ENCODE data around the gene PPP2R3B. TPM values are rescaled to one million over a fixed set of nuclear protein-coding genes. Genes with fewer than 3 reads are reported as not detected.

Gene PPP2R3B
- total and polyA plus RNA-seq, 3 experiments from 2014 or later, result 10.0 to 23.1 (median 21.2) TPM

DNA sequence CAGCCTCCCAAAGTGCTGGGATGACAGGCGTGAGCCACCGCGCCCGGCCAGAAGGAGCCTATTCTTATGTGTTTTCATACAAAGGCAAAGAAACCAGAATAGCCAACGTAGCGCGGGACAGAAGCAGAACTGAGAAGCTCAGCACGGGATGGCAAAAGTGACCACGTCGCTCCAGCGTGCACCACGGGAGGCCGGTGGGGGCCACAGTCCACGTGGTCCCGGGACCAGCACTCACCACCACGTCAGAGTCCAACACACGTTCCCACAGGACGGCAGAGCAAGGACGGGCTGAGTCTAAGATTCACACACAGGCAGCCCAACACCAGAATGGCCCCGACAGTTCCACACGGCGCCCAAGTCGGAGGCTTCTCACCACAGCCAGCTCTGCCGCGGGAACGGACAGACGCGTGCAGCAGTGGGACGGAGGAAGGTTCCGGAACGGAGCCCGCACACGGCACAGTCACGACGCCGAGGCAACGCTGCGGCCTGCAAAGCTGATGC lies 49.3 kb downstream of the PPP2R3B start:
- Histone ChIP-seq H3K36me3 (ENCODE audit: insufficient read depth, low read length) (no peaks in the 10 kb centered on the region), H3K27ac (ENCODE audit: low read depth, low read length) (no peak overlapping the region), H3K4me1 (ENCODE audit: insufficient read depth, low read length) (no peaks in the 10 kb centered on the region), H3K9me3 (ENCODE audit: low read length) (no peaks in the 10 kb centered on the region), H3K27me3 (ENCODE audit: insufficient read depth, low read length, poor library complexity, severe bottlenecking) (no peaks in the 10 kb centered on the region), H3K4me3 (ENCODE audit: low read length) (no peak overlapping the region)
- Mint-ChIP-seq H3K36me3 (peaks cover 6 to 30% (median 12%) of the 10 kb centered on the region in 3 donors), H3K4me1 (peaks cover 0 to 5% (median 0%) of the 10 kb centered on the region in 3 donors), H3K27me3 (no peaks in the 10 kb centered on the region), H3K9me3 (no peaks in the 10 kb centered on the region), H3K4me3 (peak overlapping the region in 1 of 7 donors; percentile 42), H3K27ac (peak overlapping the region in 2 of 8 donors; percentile 46 to 51)
- DNase-seq, result peak in 1 of 5 donors; percentile 42
- POLR2A ChIA-PET, result no interaction called here
- CTCF ChIA-PET, result no interaction called here

DNA sequence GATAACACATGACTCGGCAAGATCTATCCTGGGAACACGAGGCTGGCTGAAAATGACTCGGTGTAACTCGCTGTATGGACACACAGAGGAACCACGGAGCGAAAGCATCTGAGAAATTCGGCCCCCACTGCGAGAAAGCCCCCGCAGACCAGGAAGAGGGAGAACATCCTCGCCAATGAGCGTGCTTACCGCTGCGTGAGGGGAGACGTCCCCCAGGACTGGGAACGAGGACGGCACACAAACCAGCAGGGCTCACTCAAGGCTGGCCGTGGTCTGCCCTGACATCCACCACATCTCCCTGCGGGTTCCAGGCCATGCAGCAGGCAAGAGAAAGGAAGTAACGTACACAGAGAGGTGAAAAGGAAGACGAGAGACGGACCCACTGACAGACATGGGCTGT lies 50.5 kb downstream of the PPP2R3B start:
- Histone ChIP-seq H3K4me1 (ENCODE audit: insufficient read depth, low read length) (peaks cover 6% of the 10 kb centered on the region), H3K4me3 (ENCODE audit: low read length) (no peak overlapping the region), H3K36me3 (ENCODE audit: insufficient read depth, low read length) (no peaks in the 10 kb centered on the region), H3K27me3 (ENCODE audit: insufficient read depth, low read length, poor library complexity, severe bottlenecking) (no peaks in the 10 kb centered on the region), H3K27ac (ENCODE audit: low read depth, low read length) (no peak overlapping the region), H3K9me3 (ENCODE audit: low read length) (no peaks in the 10 kb centered on the region)
- CTCF ChIA-PET, result no interaction called here
- H3K4me1 Mint-ChIP-seq, result peaks cover 0 to 5% (median 0%) of the 10 kb centered on the region in 3 donors
- H3K36me3 Mint-ChIP-seq, result peaks cover 6 to 29% (median 11%) of the 10 kb centered on the region in 3 donors
- H3K27me3 Mint-ChIP-seq, result no peaks in the 10 kb centered on the region
- no peak overlapping the region for H3K4me3 Mint-ChIP-seq
- no peaks in the 10 kb centered on the region for H3K9me3 Mint-ChIP-seq
- POLR2A ChIA-PET, result no interaction called here
- peak in 1 of 5 donors; percentile 22 for DNase-seq
- H3K27ac Mint-ChIP-seq, result peak overlapping the region in 3 of 8 donors; percentile 61 to 80 (median 63)

DNA sequence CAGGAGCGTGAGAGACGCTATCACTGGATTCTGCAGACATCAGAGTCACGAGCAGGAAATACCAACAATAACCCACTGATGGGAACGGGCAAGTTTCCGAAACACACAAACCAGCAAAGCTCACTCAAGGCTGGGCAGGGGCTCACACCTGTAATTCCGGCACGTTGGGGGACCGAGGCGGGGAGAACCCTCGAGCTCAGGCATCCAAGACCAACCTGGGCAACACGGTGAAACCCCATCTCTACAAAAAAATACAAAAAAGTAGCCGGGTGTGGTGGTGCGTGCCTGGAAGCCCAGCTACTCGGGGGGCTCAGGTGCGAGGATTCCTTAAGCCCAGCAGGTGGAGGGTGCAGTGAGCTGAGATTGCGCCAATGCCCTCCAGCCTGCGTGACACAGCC lies 51.0 kb downstream of the PPP2R3B start:
- H3K4me1 ChIP-seq (ENCODE audit: insufficient read depth, low read length), result peaks cover 8% of the 10 kb centered on the region
- H3K27me3 ChIP-seq (ENCODE audit: insufficient read depth, low read length, poor library complexity, severe bottlenecking), result no peaks in the 10 kb centered on the region
- Mint-ChIP-seq H3K27me3 (no peaks in the 10 kb centered on the region), H3K4me3 (no peak overlapping the region), H3K36me3 (peaks cover 6 to 29% (median 11%) of the 10 kb centered on the region in 3 donors), H3K4me1 (peaks cover 0 to 5% (median 0%) of the 10 kb centered on the region in 3 donors), H3K27ac (peak overlapping the region in 1 of 8 donors; percentile 47), H3K9me3 (no peaks in the 10 kb centered on the region)
- H3K9me3 ChIP-seq (ENCODE audit: low read length), result no peaks in the 10 kb centered on the region
- ChIA-PET CTCF (no interaction called here), POLR2A (no interaction called here)
- H3K4me3 ChIP-seq (ENCODE audit: low read length), result no peak overlapping the region
- H3K36me3 ChIP-seq (ENCODE audit: insufficient read depth, low read length), result no peaks in the 10 kb centered on the region
- H3K27ac ChIP-seq (ENCODE audit: low read depth, low read length), result no peak overlapping the region
- peak in 1 of 5 donors; percentile 14 for DNase-seq

DNA sequence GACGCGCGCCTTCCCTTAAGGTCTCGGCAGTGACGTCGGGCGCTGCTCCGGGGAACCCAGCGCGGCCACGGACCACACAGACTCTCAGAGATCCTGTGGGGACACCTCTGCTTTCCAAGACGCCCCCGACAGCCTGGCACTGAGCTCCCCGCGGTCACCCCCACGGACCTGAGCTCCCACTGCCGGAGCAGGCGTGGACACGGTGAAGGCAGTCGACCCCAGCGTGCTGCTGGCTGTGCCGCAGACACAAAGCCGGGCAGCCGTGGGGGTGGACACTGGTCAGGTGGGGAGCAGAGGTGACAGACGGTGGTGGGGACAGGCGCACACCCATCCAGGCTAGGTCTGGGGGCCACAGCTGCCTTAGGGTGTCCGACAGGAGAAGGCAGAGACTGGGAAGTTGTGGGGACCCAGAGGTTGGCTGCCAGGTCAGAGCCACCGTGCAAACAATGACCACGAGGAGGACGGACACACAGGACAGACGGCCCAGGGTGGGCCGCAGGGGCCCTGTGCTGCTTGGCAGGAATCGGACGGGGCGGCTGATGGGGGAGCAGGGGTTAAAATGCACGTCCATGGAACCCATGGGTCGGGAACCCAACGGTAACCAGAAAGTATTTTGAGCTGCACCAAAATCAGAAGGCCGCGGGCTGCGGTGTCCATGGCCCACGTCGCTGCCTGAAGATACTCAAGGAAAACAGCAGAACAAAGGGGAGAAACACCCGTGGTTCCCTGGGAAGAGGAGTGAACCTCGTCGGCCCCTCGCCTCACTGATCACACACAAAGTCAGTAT lies 51.5 kb downstream of the PPP2R3B start:
- Histone ChIP-seq H3K4me3 (ENCODE audit: low read length) (no peak overlapping the region), H3K27ac (ENCODE audit: low read depth, low read length) (no peak overlapping the region), H3K27me3 (ENCODE audit: insufficient read depth, low read length, poor library complexity, severe bottlenecking) (no peaks in the 10 kb centered on the region), H3K9me3 (ENCODE audit: low read length) (no peaks in the 10 kb centered on the region), H3K4me1 (ENCODE audit: insufficient read depth, low read length) (peaks cover 8% of the 10 kb centered on the region), H3K36me3 (ENCODE audit: insufficient read depth, low read length) (no peaks in the 10 kb centered on the region)
- no peaks in the 10 kb centered on the region for H3K9me3 Mint-ChIP-seq
- ChIA-PET CTCF (no interaction called here), POLR2A (no interaction called here)
- no peaks in the 10 kb centered on the region for H3K27me3 Mint-ChIP-seq
- peaks cover 0 to 5% (median 0%) of the 10 kb centered on the region in 3 donors for H3K4me1 Mint-ChIP-seq
- peak overlapping the region in 1 of 8 donors; percentile 47 for H3K27ac Mint-ChIP-seq
- no peak overlapping the region for H3K4me3 Mint-ChIP-seq
- peaks cover 6 to 29% (median 11%) of the 10 kb centered on the region in 3 donors for H3K36me3 Mint-ChIP-seq
- peak in 1 of 5 donors; percentile 24 for DNase-seq

DNA sequence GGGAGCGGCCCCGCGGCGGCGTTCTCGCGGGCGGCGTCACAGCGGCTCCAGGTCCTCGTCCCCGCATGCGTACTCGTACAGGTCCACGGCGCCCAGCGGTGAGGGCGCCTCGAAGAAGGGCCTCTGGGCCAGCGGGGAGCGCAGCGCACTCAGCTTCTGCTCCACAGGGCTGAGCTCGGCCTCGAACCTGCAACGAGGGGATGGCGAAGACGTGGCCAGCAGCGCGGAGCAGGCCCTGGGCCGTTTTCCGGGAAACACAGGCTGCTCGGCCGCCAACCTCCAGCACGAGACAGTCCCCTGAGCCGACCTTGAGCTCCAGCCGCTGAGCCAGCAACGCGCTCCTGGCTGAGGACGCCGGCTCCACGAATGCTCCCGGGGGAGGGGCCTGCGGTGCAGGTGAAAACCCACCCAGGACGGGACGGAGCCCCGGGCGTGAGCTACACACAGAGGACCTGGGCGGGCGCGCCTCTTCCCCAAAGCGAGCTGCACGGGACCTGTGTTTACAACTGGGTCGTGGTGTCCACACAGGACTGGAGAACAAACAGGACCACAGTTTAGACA lies 52.3 kb downstream of the PPP2R3B start:
- POLR2A ChIA-PET, result no interaction called here

DNA sequence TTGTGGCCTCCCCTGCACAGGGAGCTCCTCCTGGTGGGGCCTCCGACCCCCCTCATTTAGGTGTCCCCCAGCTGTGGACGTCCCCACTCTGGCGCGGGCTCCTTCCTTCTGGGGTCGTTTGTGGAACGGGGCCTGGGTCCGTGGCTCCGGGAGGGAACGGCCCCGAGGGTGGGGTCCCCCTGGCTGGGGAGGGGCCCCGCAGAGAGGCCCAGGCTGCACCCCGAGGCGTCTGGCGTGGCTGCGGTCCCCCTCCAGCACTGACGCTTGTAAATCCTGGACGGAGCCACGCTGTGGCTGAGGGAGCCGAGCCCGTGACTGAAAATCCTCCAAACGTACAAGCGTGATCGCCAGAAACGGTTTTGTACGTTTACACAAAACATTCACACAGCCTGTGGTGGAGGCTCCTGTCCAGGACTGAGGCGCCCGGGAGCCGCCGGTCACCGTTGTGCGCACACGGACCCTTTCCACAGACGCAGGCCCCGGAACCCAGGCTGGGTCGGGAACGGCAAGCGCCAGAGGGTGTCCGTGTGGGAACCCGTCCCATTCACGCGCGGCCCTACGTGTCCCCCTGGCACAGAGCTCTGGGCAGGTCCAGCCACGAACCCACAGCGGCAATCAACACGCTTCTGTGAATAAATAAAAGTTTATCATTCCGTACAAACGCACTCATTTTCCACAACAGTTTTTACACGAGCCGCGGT lies 52.9 kb downstream of the PPP2R3B start:
- Mint-ChIP-seq H3K27ac (no peak overlapping the region), H3K9me3 (no peaks in the 10 kb centered on the region), H3K27me3 (no peaks in the 10 kb centered on the region), H3K36me3 (peaks cover 6 to 28% (median 11%) of the 10 kb centered on the region in 3 donors), H3K4me1 (peaks cover 0 to 5% (median 2%) of the 10 kb centered on the region in 3 donors), H3K4me3 (no peak overlapping the region)
- H3K9me3 ChIP-seq (ENCODE audit: low read length), result no peaks in the 10 kb centered on the region
- DNase-seq, result peak in 1 of 5 donors; percentile 42
- H3K36me3 ChIP-seq (ENCODE audit: insufficient read depth, low read length), result no peaks in the 10 kb centered on the region
- no peak overlapping the region for H3K4me3 ChIP-seq (ENCODE audit: low read length)
- no peaks in the 10 kb centered on the region for H3K27me3 ChIP-seq (ENCODE audit: insufficient read depth, low read length, poor library complexity, severe bottlenecking)
- peaks cover 8% of the 10 kb centered on the region for H3K4me1 ChIP-seq (ENCODE audit: insufficient read depth, low read length)
- ChIA-PET POLR2A (no interaction called here), CTCF (no interaction called here)
- H3K27ac ChIP-seq (ENCODE audit: low read depth, low read length), result no peak overlapping the region

More for the DNA sequence above, 52.3 kb downstream of the PPP2R3B start:
- CTCF ChIA-PET, result no interaction called here
- Mint-ChIP-seq H3K27me3 (no peaks in the 10 kb centered on the region), H3K4me1 (peaks cover 0 to 5% (median 1%) of the 10 kb centered on the region in 3 donors), H3K9me3 (no peaks in the 10 kb centered on the region), H3K27ac (no peak overlapping the region), H3K4me3 (no peak overlapping the region), H3K36me3 (peaks cover 6 to 29% (median 11%) of the 10 kb centered on the region in 3 donors)
- Histone ChIP-seq H3K9me3 (ENCODE audit: low read length) (no peaks in the 10 kb centered on the region), H3K36me3 (ENCODE audit: insufficient read depth, low read length) (no peaks in the 10 kb centered on the region), H3K27me3 (ENCODE audit: insufficient read depth, low read length, poor library complexity, severe bottlenecking) (no peaks in the 10 kb centered on the region), H3K4me1 (ENCODE audit: insufficient read depth, low read length) (peaks cover 8% of the 10 kb centered on the region), H3K27ac (ENCODE audit: low read depth, low read length) (no peak overlapping the region), H3K4me3 (ENCODE audit: low read length) (no peak overlapping the region)
- peak in 1 of 5 donors; percentile 46 for DNase-seq

DNA sequence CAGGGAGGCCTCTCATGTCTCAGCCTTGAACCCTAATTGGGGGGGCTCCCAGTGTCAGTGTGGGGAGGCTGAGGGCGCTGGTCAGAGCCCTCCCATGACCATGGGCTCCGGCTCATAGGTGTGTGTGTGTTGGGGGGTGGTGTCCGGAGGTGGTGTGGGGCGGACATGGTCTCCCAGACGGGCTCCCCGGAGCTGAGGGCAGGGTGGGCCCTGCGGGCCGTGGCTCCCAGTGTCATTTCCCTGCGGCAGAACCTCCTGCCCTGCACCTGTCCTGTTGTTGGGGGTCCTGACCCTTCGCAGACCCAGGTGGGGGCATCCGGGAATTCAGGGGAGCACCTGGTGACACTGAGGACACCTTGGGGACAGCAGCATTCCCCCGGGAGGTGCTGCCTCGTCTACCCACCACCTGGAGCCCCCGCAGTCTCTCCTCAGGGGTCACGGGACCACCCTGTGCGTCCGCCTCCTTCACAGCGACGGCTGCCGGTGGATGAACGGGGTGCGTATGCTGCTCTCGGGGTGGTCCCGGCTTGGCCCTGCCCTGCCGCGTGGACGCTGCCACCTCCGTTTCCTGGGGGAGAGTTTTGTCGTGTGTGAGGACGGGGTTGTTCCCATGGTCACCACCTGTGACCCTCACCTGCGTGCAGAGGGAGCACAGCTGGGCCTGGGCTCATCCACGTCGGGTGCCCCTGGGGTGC lies 53.6 kb downstream of the PPP2R3B start:
- Histone ChIP-seq H3K27me3 (ENCODE audit: insufficient read depth, low read length, poor library complexity, severe bottlenecking) (no peaks in the 10 kb centered on the region), H3K36me3 (ENCODE audit: insufficient read depth, low read length) (no peaks in the 10 kb centered on the region), H3K9me3 (ENCODE audit: low read length) (no peaks in the 10 kb centered on the region), H3K27ac (ENCODE audit: low read depth, low read length) (no peak overlapping the region), H3K4me1 (ENCODE audit: insufficient read depth, low read length) (peaks cover 8% of the 10 kb centered on the region), H3K4me3 (ENCODE audit: low read length) (no peak overlapping the region)
- peaks cover 6 to 25% (median 11%) of the 10 kb centered on the region in 3 donors for H3K36me3 Mint-ChIP-seq
- peaks cover 0 to 5% (median 2%) of the 10 kb centered on the region in 3 donors for H3K4me1 Mint-ChIP-seq
- H3K9me3 Mint-ChIP-seq, result no peaks in the 10 kb centered on the region
- no peaks in the 10 kb centered on the region for H3K27me3 Mint-ChIP-seq
- DNase-seq, result peak in 1 of 5 donors; percentile 47
- H3K27ac Mint-ChIP-seq, result no peak overlapping the region
- no peak overlapping the region for H3K4me3 Mint-ChIP-seq
- ChIA-PET POLR2A (no interaction called here), CTCF (no interaction called here)

Measured in CD8-positive, alpha-beta memory T cell (primary cell).